Skeletal muscle cell (primary cell): ENCODE measurements around the gene GPR161.
"Not testable (repeated sequence)": the region's sequence is repeated elsewhere in the genome, so short reads cannot be mapped to it uniquely, and the experiment has no call there.

Experiments used
- DNase-seq: peaks from one replicate; pipeline ENCODE4 v3.0.0-alpha.2; 2010; ENCODE audit warnings: low read depth
- H3K4me3 ChIP-seq: 2 replicates; pipeline ENCODE4 v1.5.1; 2011; ENCODE audit warnings: low read depth, mild to moderate bottlenecking, control low read depth, low read length, moderate library complexity

Gene GPR161

GRCh38 chr1:168056152-168056551 lies 80.6 kb downstream of the GPR161 start:
- H3K4me3 ChIP-seq, DNase-seq: not testable (repeated sequence)

- no peak for DNase-seq
- H3K4me3 ChIP-seq, result no peak overlapping the region
These were observed 82.6 kb downstream of the GPR161 start for GRCh38 chr1:168054117-168054516.

- no peak for DNase-seq
- no peak overlapping the region for H3K4me3 ChIP-seq
These were observed 83.0 kb downstream of the GPR161 start for GRCh38 chr1:168053681-168054080.

- no peak for DNase-seq
- no peak overlapping the region for H3K4me3 ChIP-seq
These were observed 85.8 kb downstream of the GPR161 start for GRCh38 chr1:168050880-168051279.

- DNase-seq, result no peak
- no peak overlapping the region for H3K4me3 ChIP-seq
These were observed 86.4 kb downstream of the GPR161 start for GRCh38 chr1:168050307-168050706.

GRCh38 chr1:168045311-168045710 lies 91.4 kb downstream of the GPR161 start:
- DNase-seq, result no peak
- H3K4me3 ChIP-seq, result no peak overlapping the region

- H3K4me3 ChIP-seq, result no peak overlapping the region
- no peak for DNase-seq
These were observed 94.4 kb downstream of the GPR161 start for GRCh38 chr1:168042362-168042761.

GRCh38 chr1:168035345-168035744 lies 101.4 kb downstream of the GPR161 start:
- no peak for DNase-seq
- no peak overlapping the region for H3K4me3 ChIP-seq

- no peak overlapping the region for H3K4me3 ChIP-seq
- no peak for DNase-seq
These were observed 104.7 kb downstream of the GPR161 start for GRCh38 chr1:168032029-168032428.

- DNase-seq, result no peak
- H3K4me3 ChIP-seq, result no peak overlapping the region
These were observed 105.1 kb downstream of the GPR161 start for GRCh38 chr1:168031627-168032026.

GRCh38 chr1:168031198-168031597 lies 105.5 kb downstream of the GPR161 start:
- DNase-seq, result no peak
- no peak overlapping the region for H3K4me3 ChIP-seq
